Uterus (tissue), 2 donors: ENCODE results near the gene LINGO1.

Experiments used
- POLR2A ChIP-seq, 2 donors: fragments of 450-650 bp; IDR thresholded peaks; one replicate each; pipeline ENCODE4 v1.6.1; 2016; ENCODE audit warnings: antibody characterized with exemption in 2 of 2, mild to moderate bottlenecking in 1 of 2, moderate library complexity in 1 of 2
- TF ChIP-seq, protein P1 (sequence below), 4 experiments: fragments of 200-600 bp in 2 of 4; fragments of 450-650 bp in 2 of 4; sonication (generic) in 2 of 4; IDR thresholded peaks; one replicate each; pipeline ENCODE4 v1.5.1; 2016 to 2019; ENCODE audit warnings: antibody characterized with exemption in 4 of 4, mild to moderate bottlenecking in 2 of 4, moderate library complexity in 1 of 4

GRCh38 chr15:77665530-77666295 is 33.0 kb upstream of the LINGO1 start:
- TF ChIP-seq POLR2A (IDR thresholded peaks at IDR 0.05): no peak
- TF ChIP-seq, protein P1, sequence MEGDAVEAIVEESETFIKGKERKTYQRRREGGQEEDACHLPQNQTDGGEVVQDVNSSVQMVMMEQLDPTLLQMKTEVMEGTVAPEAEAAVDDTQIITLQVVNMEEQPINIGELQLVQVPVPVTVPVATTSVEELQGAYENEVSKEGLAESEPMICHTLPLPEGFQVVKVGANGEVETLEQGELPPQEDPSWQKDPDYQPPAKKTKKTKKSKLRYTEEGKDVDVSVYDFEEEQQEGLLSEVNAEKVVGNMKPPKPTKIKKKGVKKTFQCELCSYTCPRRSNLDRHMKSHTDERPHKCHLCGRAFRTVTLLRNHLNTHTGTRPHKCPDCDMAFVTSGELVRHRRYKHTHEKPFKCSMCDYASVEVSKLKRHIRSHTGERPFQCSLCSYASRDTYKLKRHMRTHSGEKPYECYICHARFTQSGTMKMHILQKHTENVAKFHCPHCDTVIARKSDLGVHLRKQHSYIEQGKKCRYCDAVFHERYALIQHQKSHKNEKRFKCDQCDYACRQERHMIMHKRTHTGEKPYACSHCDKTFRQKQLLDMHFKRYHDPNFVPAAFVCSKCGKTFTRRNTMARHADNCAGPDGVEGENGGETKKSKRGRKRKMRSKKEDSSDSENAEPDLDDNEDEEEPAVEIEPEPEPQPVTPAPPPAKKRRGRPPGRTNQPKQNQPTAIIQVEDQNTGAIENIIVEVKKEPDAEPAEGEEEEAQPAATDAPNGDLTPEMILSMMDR (IDR thresholded peaks at IDR 0.05): no peak
